Measurements from ENCODE around the gene CUL3.

- TF ChIP-seq CTCF (IDR thresholded peaks at IDR 0.05) (no peak), POLR2A (IDR thresholded peaks at IDR 0.05) (no peak), POLR2AphosphoS5 (IDR thresholded peaks at IDR 0.05) (no peak), EP300 (IDR thresholded peaks at IDR 0.05) (no peak)
Observed at GRCh38 chr2:224545884-224546644, 39.1 kb downstream of the CUL3 start.
